ENCODE results near the gene TRIO.

The TRIO gene

GRCh38 chr5:14186059-14186830, 43.1 kb downstream of the TRIO start:
- H3K4me1 ChIP-seq (ENCODE audit: control insufficient read depth, low read depth, low read length), result peaks cover 14% of the 10 kb centered on the region

GRCh38 chr5:14187157-14187556, 44.0 kb downstream of the TRIO start:
- H3K27ac ChIP-seq (ENCODE audit: low read depth, low read length), result no peak overlapping the region
- H2BK5ac ChIP-seq (ENCODE audit: low read length), result no peak overlapping the region
- no peaks in the 10 kb centered on the region for H3K27me3 ChIP-seq (ENCODE audit: insufficient read depth, low read length, poor library complexity)
- no peak for DNase-seq
- WGBS (ENCODE audit: extremely low coverage, insufficient coverage, low lambda C conversion rate), result no CpG with 5 or more reads among the region's 3 CpGs
- no peak overlapping the region for H3K4me3 ChIP-seq (ENCODE audit: low read length)
- no peak overlapping the region for H2BK15ac ChIP-seq (replicated peaks; ENCODE audit: low read depth)
- peaks cover 85% of the 10 kb centered on the region for H3K79me2 ChIP-seq (ENCODE audit: control insufficient read depth, insufficient read depth, low read length)
- H3K4ac ChIP-seq (ENCODE audit: low read depth, low read length), result no peak overlapping the region
- H2AK5ac ChIP-seq (ENCODE audit: low read length), result no peak overlapping the region
- no peak overlapping the region for H3K23ac ChIP-seq (ENCODE audit: low read length)
- no peak overlapping the region for H2BK120ac ChIP-seq (ENCODE audit: low read depth, low read length)
- H3K18ac ChIP-seq (ENCODE audit: low read length), result no peak overlapping the region
- no peak overlapping the region for H4K5ac ChIP-seq (ENCODE audit: low read length)
- H3K9ac ChIP-seq (ENCODE audit: low read length), result no peak overlapping the region
- peaks cover 18% of the 10 kb centered on the region for H3K79me1 ChIP-seq (ENCODE audit: low read length)
- no peak overlapping the region for H4K8ac ChIP-seq (ENCODE audit: low read depth, low read length)
- peaks cover 9% of the 10 kb centered on the region for H3K4me1 ChIP-seq (ENCODE audit: control insufficient read depth, low read depth, low read length)
- no peak overlapping the region for H3K56ac ChIP-seq (ENCODE audit: low read length)
- H3K36me3 ChIP-seq (ENCODE audit: control insufficient read depth, insufficient read depth, low read length), result no peaks in the 10 kb centered on the region
- H3K4me2 ChIP-seq (ENCODE audit: low read length), result no peak overlapping the region

More at GRCh38 chr5:14186059-14186830, 43.1 kb downstream of the TRIO start:
- Histone ChIP-seq H2AK5ac (ENCODE audit: low read length) (no peak overlapping the region), H3K23ac (ENCODE audit: low read length) (no peak overlapping the region), H3K79me2 (ENCODE audit: control insufficient read depth, insufficient read depth, low read length) (peaks cover 90% of the 10 kb centered on the region), H3K4me3 (ENCODE audit: low read length) (no peak overlapping the region), H3K4ac (ENCODE audit: low read depth, low read length) (no peak overlapping the region), H3K56ac (ENCODE audit: low read length) (no peak overlapping the region), H2BK120ac (ENCODE audit: low read depth, low read length) (no peak overlapping the region), H3K79me1 (ENCODE audit: low read length) (peaks cover 20% of the 10 kb centered on the region), H2BK15ac (replicated peaks; ENCODE audit: low read depth) (no peak overlapping the region), H3K36me3 (ENCODE audit: control insufficient read depth, insufficient read depth, low read length) (no peaks in the 10 kb centered on the region), H4K8ac (ENCODE audit: low read depth, low read length) (no peak overlapping the region), H4K5ac (ENCODE audit: low read length) (no peak overlapping the region), H2BK5ac (ENCODE audit: low read length) (no peak overlapping the region), H3K4me2 (ENCODE audit: low read length) (no peak overlapping the region), H3K18ac (ENCODE audit: low read length) (no peak overlapping the region), H3K27me3 (ENCODE audit: insufficient read depth, low read length, poor library complexity) (no peaks in the 10 kb centered on the region), H3K27ac (ENCODE audit: low read depth, low read length) (no peak overlapping the region), H3K9ac (ENCODE audit: low read length) (no peak overlapping the region)
- DNase-seq, result no peak
- WGBS (ENCODE audit: extremely low coverage, insufficient coverage, low lambda C conversion rate), result no CpG with 5 or more reads among the region's 7 CpGs

GRCh38 chr5:14187660-14188059, 44.5 kb downstream of the TRIO start:
- Histone ChIP-seq H3K23ac (ENCODE audit: low read length) (no peak overlapping the region), H3K9ac (ENCODE audit: low read length) (no peak overlapping the region), H2BK15ac (replicated peaks; ENCODE audit: low read depth) (no peak overlapping the region), H3K36me3 (ENCODE audit: control insufficient read depth, insufficient read depth, low read length) (no peaks in the 10 kb centered on the region), H4K5ac (ENCODE audit: low read length) (no peak overlapping the region), H4K8ac (ENCODE audit: low read depth, low read length) (no peak overlapping the region), H3K4me3 (ENCODE audit: low read length) (no peak overlapping the region), H2AK5ac (ENCODE audit: low read length) (no peak overlapping the region), H3K79me2 (ENCODE audit: control insufficient read depth, insufficient read depth, low read length) (peaks cover 86% of the 10 kb centered on the region), H3K18ac (ENCODE audit: low read length) (no peak overlapping the region), H2BK5ac (ENCODE audit: low read length) (no peak overlapping the region), H2BK120ac (ENCODE audit: low read depth, low read length) (no peak overlapping the region), H3K27ac (ENCODE audit: low read depth, low read length) (no peak overlapping the region), H3K56ac (ENCODE audit: low read length) (no peak overlapping the region), H3K4me1 (ENCODE audit: control insufficient read depth, low read depth, low read length) (peaks cover 9% of the 10 kb centered on the region), H3K4ac (ENCODE audit: low read depth, low read length) (no peak overlapping the region), H3K27me3 (ENCODE audit: insufficient read depth, low read length, poor library complexity) (no peaks in the 10 kb centered on the region), H3K4me2 (ENCODE audit: low read length) (no peak overlapping the region), H3K79me1 (ENCODE audit: low read length) (peaks cover 18% of the 10 kb centered on the region)
- 100% methylated on average over 1 of the region's 5 CpGs for WGBS (ENCODE audit: extremely low coverage, insufficient coverage, low lambda C conversion rate)
- no peak for DNase-seq

DNA sequence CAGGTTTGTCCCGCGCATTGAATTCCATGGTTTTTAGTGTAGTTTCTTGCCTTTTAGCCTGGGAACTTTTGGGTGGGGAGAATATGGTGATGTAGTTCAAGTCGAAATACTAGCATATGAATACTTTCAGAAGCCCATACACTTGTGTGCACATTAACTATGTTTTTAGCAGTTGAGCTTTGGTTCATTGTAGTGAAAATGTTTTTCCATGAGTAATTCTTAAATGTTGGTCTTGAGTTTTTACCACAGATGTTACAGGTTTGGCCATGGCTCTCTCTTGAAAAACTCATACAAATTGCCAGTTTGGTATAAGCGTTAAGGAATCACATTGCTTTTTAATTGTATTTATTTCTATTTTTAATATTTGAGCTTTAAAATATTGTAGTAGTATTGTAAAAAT, 45.6 kb downstream of the TRIO start:
- Histone ChIP-seq H3K27me3 (ENCODE audit: insufficient read depth, low read length, poor library complexity) (no peaks in the 10 kb centered on the region), H4K5ac (ENCODE audit: low read length) (no peak overlapping the region), H3K79me1 (ENCODE audit: low read length) (peaks cover 17% of the 10 kb centered on the region), H3K36me3 (ENCODE audit: control insufficient read depth, insufficient read depth, low read length) (no peaks in the 10 kb centered on the region), H3K4me2 (ENCODE audit: low read length) (no peak overlapping the region), H3K56ac (ENCODE audit: low read length) (no peak overlapping the region), H3K27ac (ENCODE audit: low read depth, low read length) (no peak overlapping the region), H2BK5ac (ENCODE audit: low read length) (no peak overlapping the region), H3K23ac (ENCODE audit: low read length) (no peak overlapping the region), H2BK15ac (replicated peaks; ENCODE audit: low read depth) (no peak overlapping the region), H3K79me2 (ENCODE audit: control insufficient read depth, insufficient read depth, low read length) (peaks cover 83% of the 10 kb centered on the region), H3K4me1 (ENCODE audit: control insufficient read depth, low read depth, low read length) (peaks cover 7% of the 10 kb centered on the region), H3K4me3 (ENCODE audit: low read length) (no peak overlapping the region), H3K4ac (ENCODE audit: low read depth, low read length) (no peak overlapping the region), H2BK120ac (ENCODE audit: low read depth, low read length) (no peak overlapping the region), H3K18ac (ENCODE audit: low read length) (no peak overlapping the region), H4K8ac (ENCODE audit: low read depth, low read length) (no peak overlapping the region), H3K9ac (ENCODE audit: low read length) (no peak overlapping the region), H2AK5ac (ENCODE audit: low read length) (no peak overlapping the region)
- WGBS (ENCODE audit: extremely low coverage, insufficient coverage, low lambda C conversion rate), result no CpG with 5 or more reads among the region's 4 CpGs
- no peak for DNase-seq

DNA sequence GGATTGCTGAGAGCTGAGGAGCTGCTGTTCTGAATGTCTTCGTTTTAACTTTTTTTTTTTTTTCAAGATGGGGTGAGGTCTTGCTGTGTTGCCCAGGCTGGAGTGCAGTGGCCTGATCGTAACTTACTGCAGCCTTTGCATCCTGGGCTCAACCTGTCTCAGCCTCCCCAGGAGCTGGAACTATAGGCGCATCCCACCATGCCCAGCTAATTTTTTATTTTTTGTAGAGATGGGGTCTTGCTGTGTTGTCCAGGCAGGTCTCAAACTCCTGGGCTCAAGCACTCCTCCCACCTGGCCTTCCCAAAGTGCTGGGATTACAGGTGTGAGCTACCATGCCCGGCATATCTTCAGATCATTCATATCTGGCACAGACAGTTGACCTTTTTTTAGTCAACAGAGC, 46.5 kb downstream of the TRIO start:
- Histone ChIP-seq H2BK5ac (ENCODE audit: low read length) (no peak overlapping the region), H3K9ac (ENCODE audit: low read length) (no peak overlapping the region), H3K79me1 (ENCODE audit: low read length) (peaks cover 16% of the 10 kb centered on the region), H3K4me1 (ENCODE audit: control insufficient read depth, low read depth, low read length) (peaks cover 7% of the 10 kb centered on the region), H3K27me3 (ENCODE audit: insufficient read depth, low read length, poor library complexity) (no peaks in the 10 kb centered on the region), H3K18ac (ENCODE audit: low read length) (no peak overlapping the region), H4K8ac (ENCODE audit: low read depth, low read length) (no peak overlapping the region), H3K36me3 (ENCODE audit: control insufficient read depth, insufficient read depth, low read length) (no peaks in the 10 kb centered on the region), H4K5ac (ENCODE audit: low read length) (no peak overlapping the region), H3K4me2 (ENCODE audit: low read length) (no peak overlapping the region), H3K23ac (ENCODE audit: low read length) (no peak overlapping the region), H3K4ac (ENCODE audit: low read depth, low read length) (no peak overlapping the region), H3K79me2 (ENCODE audit: control insufficient read depth, insufficient read depth, low read length) (peaks cover 79% of the 10 kb centered on the region), H2BK15ac (replicated peaks; ENCODE audit: low read depth) (no peak overlapping the region), H3K27ac (ENCODE audit: low read depth, low read length) (no peak overlapping the region), H3K4me3 (ENCODE audit: low read length) (no peak overlapping the region), H2BK120ac (ENCODE audit: low read depth, low read length) (no peak overlapping the region), H2AK5ac (ENCODE audit: low read length) (no peak overlapping the region), H3K56ac (ENCODE audit: low read length) (no peak overlapping the region)
- no peak for DNase-seq
- WGBS (ENCODE audit: extremely low coverage, insufficient coverage, low lambda C conversion rate), result no CpG with 5 or more reads among the region's 4 CpGs
